ENCODE measurements around the gene KDM3A.

The KDM3A gene

GRCh38 chr2:86510436-86510933 is 69.3 kb downstream of the KDM3A start:
- Histone ChIP-seq H3K9ac (ENCODE audit: low read length) (no peak overlapping the region), H3K9me3 (ENCODE audit: control insufficient read depth, low read length) (no peaks in the 10 kb centered on the region), H3K4me1 (ENCODE audit: control insufficient read depth, insufficient read depth, low read length) (peaks cover 7% of the 10 kb centered on the region), H3K27me3 (ENCODE audit: control insufficient read depth, insufficient read depth, low read length) (no peaks in the 10 kb centered on the region), H3K36me3 (ENCODE audit: control insufficient read depth, insufficient read depth, low read length) (no peaks in the 10 kb centered on the region), H3K4me3 (ENCODE audit: low read length) (no peak overlapping the region)

- Histone ChIP-seq H3K27me3 (ENCODE audit: control insufficient read depth, insufficient read depth, low read length) (no peaks in the 10 kb centered on the region), H3K4me3 (ENCODE audit: low read length) (no peak overlapping the region), H3K36me3 (ENCODE audit: control insufficient read depth, insufficient read depth, low read length) (no peaks in the 10 kb centered on the region), H3K9ac (ENCODE audit: low read length) (no peak overlapping the region), H3K4me1 (ENCODE audit: control insufficient read depth, insufficient read depth, low read length) (peaks cover 7% of the 10 kb centered on the region), H3K9me3 (ENCODE audit: control insufficient read depth, low read length) (no peaks in the 10 kb centered on the region)
Measured at GRCh38 chr2:86512034-86512433, 70.9 kb downstream of the KDM3A start.

- Histone ChIP-seq H3K4me3 (ENCODE audit: low read length) (no peak overlapping the region), H3K4me1 (ENCODE audit: control insufficient read depth, insufficient read depth, low read length) (peaks cover 7% of the 10 kb centered on the region), H3K27me3 (ENCODE audit: control insufficient read depth, insufficient read depth, low read length) (no peaks in the 10 kb centered on the region), H3K9me3 (ENCODE audit: control insufficient read depth, low read length) (no peaks in the 10 kb centered on the region), H3K9ac (ENCODE audit: low read length) (no peak overlapping the region), H3K36me3 (ENCODE audit: control insufficient read depth, insufficient read depth, low read length) (no peaks in the 10 kb centered on the region)
Measured at GRCh38 chr2:86512892-86513291, 71.7 kb downstream of the KDM3A start.

DNA sequence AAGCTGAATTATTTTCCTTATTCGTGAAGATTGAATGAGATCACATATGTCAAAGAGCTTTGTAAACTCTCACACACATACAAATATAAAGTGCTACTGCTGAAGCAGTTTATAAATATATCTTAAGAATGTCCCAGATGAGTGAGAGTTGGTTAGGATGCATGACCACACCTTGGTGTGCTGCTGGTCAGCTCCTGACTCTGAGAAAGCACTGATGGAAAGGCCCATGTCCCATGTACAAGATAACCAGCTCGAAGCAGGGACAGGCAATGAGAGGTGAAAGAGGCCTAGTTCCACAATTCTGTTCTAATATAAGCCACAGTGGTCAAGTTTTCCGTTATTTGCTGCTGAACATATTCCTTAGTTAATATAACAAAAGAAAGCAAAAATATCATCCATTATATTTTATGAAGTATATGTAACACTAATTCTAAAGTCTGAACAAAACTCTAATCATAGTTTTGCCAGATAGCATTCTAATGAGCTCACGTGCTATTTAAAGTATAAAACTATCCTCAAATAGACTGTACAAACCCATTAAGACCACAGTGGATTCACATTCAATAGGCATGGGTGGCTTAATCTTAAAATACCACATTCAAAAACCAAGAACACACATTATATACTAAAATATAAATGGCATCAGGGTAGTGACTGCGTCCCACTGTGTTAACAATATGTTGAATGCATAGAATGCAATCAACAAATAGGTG is 72.9 kb downstream of the KDM3A start:
- Histone ChIP-seq H3K9ac (ENCODE audit: low read length) (no peak overlapping the region), H3K9me3 (ENCODE audit: control insufficient read depth, low read length) (no peaks in the 10 kb centered on the region), H3K4me1 (ENCODE audit: control insufficient read depth, insufficient read depth, low read length) (peaks cover 7% of the 10 kb centered on the region), H3K4me3 (ENCODE audit: low read length) (no peak overlapping the region), H3K27me3 (ENCODE audit: control insufficient read depth, insufficient read depth, low read length) (no peaks in the 10 kb centered on the region), H3K36me3 (ENCODE audit: control insufficient read depth, insufficient read depth, low read length) (no peaks in the 10 kb centered on the region)

DNA sequence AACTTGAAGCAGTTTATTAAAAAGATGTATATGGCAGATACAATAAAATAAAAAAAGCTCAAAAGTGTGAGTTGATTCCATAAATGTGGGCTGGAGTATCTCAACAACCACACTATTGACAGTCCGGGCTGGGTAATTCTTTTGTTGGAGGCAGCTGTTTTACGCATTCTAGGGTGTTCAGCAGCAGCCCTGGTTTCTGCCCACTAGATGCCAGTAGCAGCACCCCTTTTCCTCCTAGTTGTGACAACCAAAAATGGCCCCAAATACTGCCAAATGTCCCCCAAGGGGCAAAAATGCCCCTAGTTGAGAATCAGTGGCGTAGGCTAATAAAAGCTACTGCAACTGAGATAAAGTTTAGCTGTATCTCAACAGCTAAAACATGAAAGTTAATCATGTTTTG is 77.3 kb downstream of the KDM3A start:
- no peaks in the 10 kb centered on the region for H3K9me3 ChIP-seq (ENCODE audit: control insufficient read depth, low read length)
- no peaks in the 10 kb centered on the region for H3K27me3 ChIP-seq (ENCODE audit: control insufficient read depth, insufficient read depth, low read length)
- no peak overlapping the region for H3K9ac ChIP-seq (ENCODE audit: low read length)
- H3K4me3 ChIP-seq (ENCODE audit: low read length), result no peak overlapping the region
- H3K4me1 ChIP-seq (ENCODE audit: control insufficient read depth, insufficient read depth, low read length), result no peaks in the 10 kb centered on the region
- H3K36me3 ChIP-seq (ENCODE audit: control insufficient read depth, insufficient read depth, low read length), result no peaks in the 10 kb centered on the region

DNA sequence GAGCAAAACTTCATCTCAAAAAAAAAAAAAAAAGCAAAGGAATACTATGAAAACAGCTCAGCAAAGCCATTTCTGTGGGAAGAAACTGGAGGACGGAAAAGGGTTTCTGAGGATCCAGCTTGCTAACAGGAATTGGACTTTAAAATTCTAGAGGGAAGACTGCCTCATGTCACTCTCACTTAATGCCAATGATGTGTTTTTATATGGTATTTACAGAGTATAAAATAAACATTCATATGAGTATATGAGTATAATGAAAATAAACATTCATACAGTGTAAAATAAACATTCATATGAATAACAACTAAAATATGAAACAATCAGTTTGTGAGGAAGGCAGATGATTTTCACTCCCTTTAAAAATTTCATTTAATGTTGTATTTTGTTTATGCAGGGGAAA is 78.2 kb downstream of the KDM3A start:
- Histone ChIP-seq H3K4me3 (ENCODE audit: low read length) (no peak overlapping the region), H3K9ac (ENCODE audit: low read length) (no peak overlapping the region), H3K9me3 (ENCODE audit: control insufficient read depth, low read length) (no peaks in the 10 kb centered on the region), H3K4me1 (ENCODE audit: control insufficient read depth, insufficient read depth, low read length) (no peaks in the 10 kb centered on the region), H3K36me3 (ENCODE audit: control insufficient read depth, insufficient read depth, low read length) (no peaks in the 10 kb centered on the region), H3K27me3 (ENCODE audit: control insufficient read depth, insufficient read depth, low read length) (no peaks in the 10 kb centered on the region)

- Histone ChIP-seq H3K4me1 (ENCODE audit: control insufficient read depth, insufficient read depth, low read length) (no peaks in the 10 kb centered on the region), H3K9ac (ENCODE audit: low read length) (no peak overlapping the region), H3K9me3 (ENCODE audit: control insufficient read depth, low read length) (no peaks in the 10 kb centered on the region), H3K4me3 (ENCODE audit: low read length) (no peak overlapping the region), H3K36me3 (ENCODE audit: control insufficient read depth, insufficient read depth, low read length) (no peaks in the 10 kb centered on the region), H3K27me3 (ENCODE audit: control insufficient read depth, insufficient read depth, low read length) (no peaks in the 10 kb centered on the region)
Measured at GRCh38 chr2:86520153-86520552, 79.0 kb downstream of the KDM3A start.

GRCh38 chr2:86521922-86522321 is 80.8 kb downstream of the KDM3A start:
- Histone ChIP-seq H3K27me3 (ENCODE audit: control insufficient read depth, insufficient read depth, low read length) (no peaks in the 10 kb centered on the region), H3K4me3 (ENCODE audit: low read length) (no peak overlapping the region), H3K4me1 (ENCODE audit: control insufficient read depth, insufficient read depth, low read length) (no peaks in the 10 kb centered on the region), H3K9ac (ENCODE audit: low read length) (no peak overlapping the region), H3K9me3 (ENCODE audit: control insufficient read depth, low read length) (no peaks in the 10 kb centered on the region), H3K36me3 (ENCODE audit: control insufficient read depth, insufficient read depth, low read length) (no peaks in the 10 kb centered on the region)

GRCh38 chr2:86522711-86523110 is 81.5 kb downstream of the KDM3A start:
- H3K9ac ChIP-seq (ENCODE audit: low read length), result no peak overlapping the region

DNA sequence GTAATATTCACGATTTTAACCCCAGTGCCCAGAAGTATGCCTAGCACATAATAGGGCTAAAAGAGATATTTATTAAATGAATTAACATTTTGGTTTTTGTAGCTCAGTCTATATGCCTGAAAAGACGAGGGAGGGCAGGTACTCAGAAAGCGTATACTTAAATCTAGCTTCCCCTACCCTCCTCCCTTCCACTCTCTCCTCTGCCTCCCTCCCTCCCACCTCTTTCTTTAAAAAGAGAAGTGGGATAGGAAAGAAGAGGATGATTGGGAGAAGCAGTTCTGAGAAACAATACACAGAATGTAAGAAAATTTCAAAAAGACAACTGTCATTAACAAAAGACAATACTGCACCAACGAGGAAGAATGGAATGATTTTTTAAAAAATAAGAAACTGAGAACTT is 82.3 kb downstream of the KDM3A start:
- Histone ChIP-seq H3K9ac (ENCODE audit: low read length) (no peak overlapping the region), H3K4me3 (ENCODE audit: low read length) (no peak overlapping the region), H3K4me1 (ENCODE audit: control insufficient read depth, insufficient read depth, low read length) (no peaks in the 10 kb centered on the region), H3K36me3 (ENCODE audit: control insufficient read depth, insufficient read depth, low read length) (no peaks in the 10 kb centered on the region), H3K27me3 (ENCODE audit: control insufficient read depth, insufficient read depth, low read length) (no peaks in the 10 kb centered on the region), H3K9me3 (ENCODE audit: control insufficient read depth, low read length) (no peaks in the 10 kb centered on the region)

More at GRCh38 chr2:86522711-86523110, 81.5 kb downstream of the KDM3A start:
- H3K27me3 ChIP-seq (ENCODE audit: control insufficient read depth, insufficient read depth, low read length), result no peaks in the 10 kb centered on the region
- H3K4me3 ChIP-seq (ENCODE audit: low read length), result no peak overlapping the region
- no peaks in the 10 kb centered on the region for H3K36me3 ChIP-seq (ENCODE audit: control insufficient read depth, insufficient read depth, low read length)
- no peaks in the 10 kb centered on the region for H3K4me1 ChIP-seq (ENCODE audit: control insufficient read depth, insufficient read depth, low read length)
- no peaks in the 10 kb centered on the region for H3K9me3 ChIP-seq (ENCODE audit: control insufficient read depth, low read length)

- no peaks in the 10 kb centered on the region for H3K9me3 ChIP-seq (ENCODE audit: control insufficient read depth, low read length)
- H3K27me3 ChIP-seq (ENCODE audit: control insufficient read depth, insufficient read depth, low read length), result no peaks in the 10 kb centered on the region
- no peaks in the 10 kb centered on the region for H3K36me3 ChIP-seq (ENCODE audit: control insufficient read depth, insufficient read depth, low read length)
- no peak overlapping the region for H3K9ac ChIP-seq (ENCODE audit: low read length)
- no peak overlapping the region for H3K4me3 ChIP-seq (ENCODE audit: low read length)
- H3K4me1 ChIP-seq (ENCODE audit: control insufficient read depth, insufficient read depth, low read length), result no peaks in the 10 kb centered on the region
Measured at GRCh38 chr2:86525421-86526340, 84.5 kb downstream of the KDM3A start.

DNA sequence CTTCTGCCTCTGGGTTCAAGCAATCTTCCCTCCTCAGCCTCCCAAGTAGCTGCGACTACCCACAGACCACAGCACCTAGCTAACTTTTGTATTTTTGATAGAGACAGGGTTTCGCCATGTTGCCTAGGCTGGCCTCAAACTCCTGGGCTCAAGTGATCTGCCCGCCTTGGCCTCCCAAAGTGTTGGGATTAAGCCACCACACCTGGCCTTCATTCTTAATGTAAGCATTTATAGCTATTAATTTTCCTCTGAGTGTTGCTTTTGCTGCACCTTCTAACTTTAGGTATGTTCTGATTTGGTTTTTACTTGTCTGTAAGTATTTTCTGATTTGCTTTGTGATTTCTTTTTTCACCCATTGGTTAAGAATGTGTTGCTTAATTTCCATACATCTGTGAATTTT is 92.4 kb downstream of the KDM3A start:
- Histone ChIP-seq H3K4me1 (ENCODE audit: control insufficient read depth, insufficient read depth, low read length) (no peaks in the 10 kb centered on the region), H3K36me3 (ENCODE audit: control insufficient read depth, insufficient read depth, low read length) (no peaks in the 10 kb centered on the region), H3K4me3 (ENCODE audit: low read length) (no peak overlapping the region)

More for the DNA sequence above, 92.4 kb downstream of the KDM3A start:
- H3K27me3 ChIP-seq (ENCODE audit: control insufficient read depth, insufficient read depth, low read length), result no peaks in the 10 kb centered on the region
- no peaks in the 10 kb centered on the region for H3K9me3 ChIP-seq (ENCODE audit: control insufficient read depth, low read length)
- H3K9ac ChIP-seq (ENCODE audit: low read length), result no peak overlapping the region
